HG03159 (cell line): ENCODE measurements around the gene MCM8.

ENCODE experiments used
- ATAC-seq: cut with Tn5 transposase; IDR thresholded peaks from one replicate; pipeline ENCODE4 v1.9.1; 2021; ENCODE audit warnings: mild to moderate bottlenecking, moderate library complexity; ENCODE audit not compliant: unreplicated experiment

Gene MCM8

DNA sequence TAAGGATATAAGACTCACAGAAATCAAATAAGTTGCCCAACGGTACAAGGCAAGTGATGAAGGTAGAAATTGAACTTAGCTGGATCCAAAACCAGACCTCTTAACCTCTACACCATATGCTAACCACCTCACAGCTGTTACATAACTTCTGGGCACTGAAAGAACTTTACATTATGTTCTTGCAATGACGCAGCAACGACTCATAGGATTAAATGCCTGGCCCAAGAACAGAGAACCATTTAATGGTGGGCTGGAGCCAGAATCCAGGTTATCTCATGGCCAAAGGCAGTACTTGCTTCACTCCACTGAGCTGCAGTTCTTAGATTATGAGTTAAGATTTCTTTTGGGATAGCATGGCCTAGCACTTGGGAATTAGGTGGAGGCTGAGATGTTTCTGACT is 4.5 kb upstream of the MCM8 start:
- ATAC-seq, result no peak

DNA sequence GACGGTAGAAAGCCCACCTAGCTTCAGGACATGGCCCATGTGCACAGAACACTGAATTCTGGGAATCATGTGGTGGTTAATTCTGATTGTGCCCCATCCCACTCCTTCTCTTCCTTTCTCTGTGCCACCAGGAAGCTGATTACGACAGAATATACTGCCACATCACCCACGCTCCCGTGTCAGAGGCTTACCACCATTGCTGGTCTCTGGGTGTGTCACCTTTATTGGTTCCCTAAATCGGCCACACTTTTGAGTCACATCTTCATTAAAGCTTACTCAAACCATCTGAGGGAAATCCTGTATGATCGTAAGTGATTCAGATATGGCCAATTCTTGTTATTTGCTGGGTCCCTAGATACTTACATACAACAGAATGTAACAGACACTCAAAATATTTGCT is 3.2 kb upstream of the MCM8 start:
- ATAC-seq, result no peak

DNA sequence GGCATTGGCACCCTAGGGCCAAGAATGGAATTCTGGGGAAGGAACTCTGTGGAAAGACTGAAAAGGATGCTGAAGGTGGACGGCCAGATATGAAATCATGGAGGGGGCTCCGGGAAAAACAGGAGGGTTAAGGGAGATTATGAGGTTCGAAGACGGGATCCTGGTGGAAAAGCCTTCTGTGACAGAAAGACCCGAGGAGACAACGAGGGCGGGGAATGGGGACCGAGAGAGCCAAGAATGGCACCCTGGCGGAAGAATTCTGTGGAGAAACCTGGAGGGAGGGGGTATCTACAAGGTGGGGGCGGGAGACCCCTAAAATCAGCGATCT is 545 bp upstream of the MCM8 start:
- no peak for ATAC-seq

DNA sequence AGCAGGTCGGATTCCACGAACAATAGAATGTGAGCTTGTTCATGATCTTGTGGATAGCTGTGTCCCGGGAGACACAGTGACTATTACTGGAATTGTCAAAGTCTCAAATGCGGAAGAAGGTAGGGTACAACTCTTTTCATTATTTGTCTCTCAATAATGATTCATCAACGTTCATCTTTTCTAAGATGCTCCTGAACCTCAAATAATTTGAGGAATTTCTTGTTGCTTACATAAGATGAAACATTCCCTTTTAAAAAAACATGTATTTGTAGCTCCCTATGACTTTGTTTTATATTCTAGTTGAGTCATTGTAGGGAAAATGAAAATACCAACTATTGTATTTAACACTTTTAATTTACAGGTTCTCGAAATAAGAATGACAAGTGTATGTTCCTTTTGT is 17.0 kb downstream of the MCM8 start:
- no peak for ATAC-seq

DNA sequence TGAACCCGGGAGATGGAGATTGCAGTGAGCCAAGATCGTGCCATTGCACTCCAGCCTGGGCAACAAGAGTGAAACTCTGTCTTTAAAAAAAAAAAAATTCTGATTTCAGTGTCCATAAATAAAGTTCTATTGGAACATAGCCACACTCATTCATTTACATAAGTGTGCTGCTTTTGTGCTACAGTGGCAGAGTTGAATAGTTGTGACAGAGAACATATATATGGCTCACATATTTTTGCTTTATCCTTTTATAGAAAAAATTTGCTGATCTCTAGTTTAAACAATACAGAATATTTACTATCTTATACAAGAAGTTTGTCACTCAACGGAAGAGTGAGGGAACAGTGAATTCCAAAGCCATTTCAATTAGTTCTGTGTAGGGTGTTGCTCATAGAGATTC is 18.0 kb downstream of the MCM8 start:
- no peak for ATAC-seq

DNA sequence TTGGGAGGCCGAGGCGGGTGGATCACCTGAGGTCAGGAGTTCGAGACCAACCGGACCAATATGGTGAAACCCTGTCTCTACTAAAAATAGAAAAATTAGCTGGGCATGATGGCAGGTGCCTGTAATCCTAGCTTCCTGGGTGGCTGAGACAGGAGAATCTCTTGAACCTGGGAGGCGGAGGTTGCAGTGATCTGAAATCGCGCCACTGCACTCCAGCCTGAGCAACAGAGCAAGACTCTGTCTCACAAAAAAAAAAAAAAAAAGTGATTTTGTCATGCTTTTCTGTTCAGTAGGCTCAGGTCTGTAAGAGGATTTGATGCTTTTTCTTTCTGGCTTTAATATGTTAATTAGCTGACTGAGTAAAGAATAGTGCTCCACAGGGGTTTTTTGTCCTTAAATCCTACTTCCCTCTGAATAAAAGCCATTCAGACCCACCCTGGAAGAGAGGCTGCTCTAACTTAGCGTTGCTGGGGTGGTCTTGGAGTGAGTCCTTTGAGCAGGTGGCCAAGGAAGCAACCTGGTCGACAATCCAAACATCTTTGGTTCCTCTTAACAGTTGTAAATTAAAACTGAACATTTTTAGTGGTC is 19.0 kb downstream of the MCM8 start:
- no peak for ATAC-seq

DNA sequence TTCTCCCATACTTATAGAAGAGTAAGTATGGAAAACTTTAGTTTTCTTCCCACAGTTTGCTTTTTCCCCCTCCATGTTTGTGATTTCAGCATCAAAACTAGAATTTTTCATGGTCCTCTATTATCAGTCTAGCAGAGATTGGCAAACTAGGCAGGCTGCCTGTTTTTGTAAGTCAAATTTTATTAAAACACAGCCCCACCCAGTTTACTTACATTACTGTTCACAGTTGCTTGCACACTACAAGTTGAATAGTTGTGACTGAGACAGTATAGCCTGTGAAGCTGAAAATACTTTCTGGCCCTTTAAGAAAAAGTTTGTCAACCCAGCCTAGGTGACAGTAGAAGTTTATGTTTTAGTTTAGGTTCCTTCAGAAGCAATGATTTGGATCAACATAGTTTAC is 19.5 kb downstream of the MCM8 start:
- no peak for ATAC-seq

DNA sequence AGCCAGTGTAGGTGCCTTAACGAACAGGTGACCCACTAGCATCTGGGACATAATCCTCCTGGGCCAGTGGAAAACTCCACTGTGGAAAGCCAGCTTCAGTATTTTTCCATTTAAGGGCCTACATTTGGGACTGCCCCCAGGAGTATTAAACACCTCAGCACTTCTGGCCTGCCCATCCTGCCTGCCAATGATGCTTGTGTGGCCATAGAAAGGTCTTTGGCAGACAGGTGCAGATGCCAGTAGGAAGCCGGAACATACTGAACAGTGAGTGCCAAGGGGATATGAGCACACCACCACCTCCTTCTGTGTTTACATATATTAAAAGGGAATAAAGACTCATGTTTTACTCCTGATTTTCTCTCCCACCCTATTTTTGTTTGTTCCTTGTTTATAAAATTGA is 19.9 kb downstream of the MCM8 start:
- ATAC-seq, result no peak

DNA sequence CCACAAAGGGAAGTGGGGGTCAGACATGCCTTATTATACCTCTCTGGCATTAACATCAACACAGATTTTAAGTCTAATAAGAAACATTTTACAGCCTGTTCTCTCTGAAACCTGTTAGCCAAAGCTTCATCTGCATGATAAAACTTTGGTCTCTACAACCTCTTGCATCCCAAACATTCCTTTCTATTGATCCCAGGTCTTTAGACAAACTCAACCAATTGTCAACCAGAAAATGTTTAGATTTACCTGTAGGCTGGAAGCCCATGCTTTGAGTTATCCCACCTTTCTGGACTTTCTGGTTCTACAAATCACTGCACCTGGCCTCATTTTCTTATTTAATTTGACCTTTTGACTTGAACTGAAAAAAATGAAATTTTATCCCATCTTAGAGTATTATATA is 20.8 kb downstream of the MCM8 start:
- no peak for ATAC-seq

DNA sequence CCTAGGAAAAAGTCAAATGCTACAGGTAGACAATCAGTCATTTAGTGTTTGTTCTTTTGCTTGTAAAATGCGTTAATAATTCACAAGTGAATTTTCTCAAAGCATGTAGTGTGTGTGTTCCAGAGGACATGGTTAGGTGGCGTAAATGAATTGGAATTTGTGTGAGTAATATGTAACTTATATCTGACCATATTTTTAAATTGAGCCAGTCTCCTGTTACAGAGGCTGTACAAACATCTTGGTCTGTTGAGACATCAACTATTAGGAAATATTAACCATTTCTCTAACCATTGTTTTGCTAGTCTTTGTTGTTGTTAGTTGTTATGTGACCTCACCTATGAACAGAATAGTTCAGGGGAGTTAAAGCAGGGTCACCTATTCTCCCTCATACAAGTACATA is 22.7 kb downstream of the MCM8 start:
- no peak for ATAC-seq

DNA sequence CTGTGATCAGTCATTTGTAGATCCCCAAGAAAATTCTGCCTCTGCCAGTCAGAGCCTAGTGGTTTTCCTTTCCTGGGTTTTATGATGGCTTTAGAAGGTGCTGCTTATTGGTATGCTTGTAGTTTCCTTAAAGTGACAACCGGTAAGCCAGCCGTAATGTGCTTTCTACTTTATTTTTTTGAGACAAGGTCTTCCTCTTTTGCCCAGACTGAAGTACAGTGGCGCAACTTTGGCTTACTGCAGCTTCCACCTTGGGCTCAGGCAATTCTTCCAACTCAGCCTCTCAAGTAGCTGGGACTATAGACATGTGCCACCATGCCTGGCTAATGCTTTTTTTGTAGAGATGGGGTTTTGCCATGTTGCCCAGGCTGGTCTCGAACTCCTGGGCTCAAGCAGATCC is 23.5 kb downstream of the MCM8 start:
- no peak for ATAC-seq

DNA sequence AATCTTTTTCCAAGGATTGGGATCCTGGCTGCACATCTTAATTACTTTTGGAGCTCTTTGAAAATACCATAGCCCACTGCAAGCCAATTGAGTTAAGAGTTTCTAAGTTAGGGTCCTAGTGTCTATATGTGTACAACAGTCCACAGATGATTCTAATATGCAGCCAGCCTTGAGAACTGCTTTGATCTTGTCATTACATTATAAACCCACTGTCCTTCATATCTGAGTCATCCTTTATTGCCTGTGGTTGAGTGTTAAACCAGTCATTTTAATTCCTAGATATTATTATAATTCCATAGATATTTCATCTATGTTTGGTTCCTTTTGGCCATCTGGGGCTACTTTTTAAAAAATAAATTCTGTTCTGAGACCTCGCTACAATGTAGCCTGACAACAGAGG is 24.1 kb downstream of the MCM8 start:
- no peak for ATAC-seq

DNA sequence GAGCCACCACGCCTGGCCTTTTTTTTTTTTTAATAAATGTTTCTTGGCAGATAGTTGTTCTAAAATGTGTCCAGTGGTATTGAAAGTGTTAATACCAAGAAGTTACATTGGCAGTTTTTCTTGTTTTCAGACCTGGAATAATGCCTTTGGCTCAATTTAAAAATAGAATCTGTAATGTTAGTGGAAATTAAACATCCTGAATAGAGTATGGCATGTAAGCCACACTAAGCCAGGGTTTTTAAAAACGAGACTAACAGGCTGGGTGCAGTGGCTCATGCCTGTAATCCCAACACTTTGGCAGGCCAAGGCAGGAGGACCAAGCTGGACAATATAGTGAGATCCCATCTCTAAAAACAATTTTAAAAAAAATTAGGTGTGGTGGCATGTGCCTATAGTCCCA is 25.3 kb downstream of the MCM8 start:
- no peak for ATAC-seq

DNA sequence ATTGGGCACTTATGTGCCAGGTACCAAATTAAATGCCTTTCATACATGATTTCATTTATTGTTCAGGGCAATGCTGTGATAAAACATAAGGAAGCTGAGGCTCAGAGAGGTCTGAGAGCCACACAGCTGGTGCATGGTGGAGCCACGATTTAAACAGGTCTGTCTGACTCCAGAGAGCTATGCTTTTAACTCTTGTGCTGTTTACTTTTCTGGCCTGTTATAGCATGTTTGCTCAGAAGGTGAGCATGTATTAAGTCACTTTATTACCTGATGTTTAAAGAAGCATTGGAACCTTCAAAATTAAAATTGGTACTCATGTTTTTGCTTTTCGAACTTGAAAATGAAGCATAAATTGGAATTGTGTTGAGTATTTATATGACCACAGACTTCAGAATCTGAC is 26.8 kb downstream of the MCM8 start:
- ATAC-seq, result no peak

DNA sequence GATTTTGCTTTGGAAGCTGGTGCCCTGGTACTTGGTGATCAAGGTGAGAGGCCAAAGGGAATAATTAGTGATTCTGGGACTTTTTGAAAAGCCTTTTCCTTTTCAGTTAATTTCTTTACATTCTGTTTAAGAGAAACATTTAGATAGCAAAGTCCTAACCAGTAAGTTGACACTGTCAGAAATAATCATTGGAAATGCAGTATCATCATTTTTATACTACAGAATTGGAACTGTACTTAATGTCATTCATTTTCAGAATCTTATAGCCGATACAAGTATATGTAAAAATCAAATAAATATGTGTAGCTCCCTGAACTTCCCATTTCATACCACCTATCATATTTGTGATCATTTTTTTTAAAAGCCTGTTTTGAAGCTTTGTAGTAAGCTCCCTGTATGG is 27.5 kb downstream of the MCM8 start:
- no peak for ATAC-seq

DNA sequence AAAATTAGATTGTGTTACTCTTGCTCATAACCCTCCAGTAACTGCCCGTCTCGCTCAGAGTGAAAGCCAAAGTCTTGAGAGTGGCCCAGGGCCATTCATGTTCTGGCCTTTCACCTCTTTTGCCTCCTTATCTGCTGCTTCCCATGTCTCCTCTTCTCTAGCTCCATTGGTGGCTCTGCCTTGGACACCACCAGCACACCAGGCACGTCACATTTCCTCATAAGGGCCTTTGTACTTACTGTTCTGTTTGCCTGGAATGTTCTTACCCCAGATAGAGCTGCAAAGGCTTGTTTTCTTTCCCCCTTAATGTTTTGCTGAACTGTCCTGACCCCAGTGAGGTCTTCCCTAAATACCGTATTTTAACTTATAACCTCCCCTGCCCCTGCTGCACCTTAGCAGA is 29.3 kb downstream of the MCM8 start:
- no peak for ATAC-seq

DNA sequence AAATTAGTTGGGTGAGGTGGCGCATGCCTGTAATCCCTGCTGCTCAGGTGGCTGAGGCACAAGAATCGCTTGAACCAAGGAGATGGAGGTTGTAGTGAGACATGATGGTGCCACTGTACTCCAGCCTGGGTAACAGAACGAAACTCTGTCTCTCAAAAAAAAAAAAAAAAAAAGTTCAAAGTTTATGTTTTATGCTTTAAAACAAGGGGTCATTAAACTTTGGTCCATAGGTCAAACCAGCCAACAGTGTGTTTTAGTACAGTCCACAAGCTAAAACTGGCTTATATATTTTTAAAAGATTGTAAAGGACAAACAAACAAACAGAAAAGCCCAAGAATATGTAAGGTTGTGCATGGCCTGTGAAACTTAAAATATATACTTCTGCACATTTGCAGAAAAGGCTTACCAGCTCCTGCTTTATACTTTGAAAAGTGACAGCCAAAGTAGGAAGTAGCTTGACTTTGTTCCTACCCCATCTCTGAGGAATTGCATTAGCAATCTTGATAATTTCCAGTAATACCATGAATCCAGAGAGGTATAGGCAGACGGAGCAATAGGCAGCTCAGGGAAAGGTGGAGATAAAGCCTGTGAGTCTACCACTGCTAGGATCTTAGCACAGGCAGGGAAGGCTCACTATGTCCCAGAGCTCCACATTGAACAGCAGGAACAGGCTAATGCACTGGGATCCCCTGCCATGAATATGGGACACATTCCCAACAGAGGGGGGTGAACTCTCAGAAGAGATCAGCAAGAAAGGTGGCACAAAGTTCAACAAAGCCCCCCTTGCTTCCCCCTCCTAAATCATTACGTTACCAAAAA is 30.5 kb downstream of the MCM8 start:
- no peak for ATAC-seq

DNA sequence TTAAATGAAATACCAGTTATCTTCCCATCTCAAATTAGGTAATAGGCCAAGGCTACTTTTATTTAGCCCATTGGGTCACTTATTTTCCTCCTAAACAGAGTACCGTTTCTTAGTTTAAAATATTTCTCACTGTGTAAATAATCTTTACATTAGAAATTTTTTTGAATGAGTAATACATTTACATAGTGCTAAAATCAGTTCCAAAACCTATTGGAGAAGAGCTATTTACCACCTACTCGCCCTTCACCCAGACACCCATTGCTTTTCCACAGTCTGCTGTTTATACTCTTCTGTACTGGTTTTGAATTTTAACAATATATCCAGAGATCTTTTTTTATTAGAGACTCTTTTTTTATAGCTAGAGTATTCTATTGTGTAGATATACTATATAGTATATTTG is 36.9 kb downstream of the MCM8 start:
- ATAC-seq, result no peak

DNA sequence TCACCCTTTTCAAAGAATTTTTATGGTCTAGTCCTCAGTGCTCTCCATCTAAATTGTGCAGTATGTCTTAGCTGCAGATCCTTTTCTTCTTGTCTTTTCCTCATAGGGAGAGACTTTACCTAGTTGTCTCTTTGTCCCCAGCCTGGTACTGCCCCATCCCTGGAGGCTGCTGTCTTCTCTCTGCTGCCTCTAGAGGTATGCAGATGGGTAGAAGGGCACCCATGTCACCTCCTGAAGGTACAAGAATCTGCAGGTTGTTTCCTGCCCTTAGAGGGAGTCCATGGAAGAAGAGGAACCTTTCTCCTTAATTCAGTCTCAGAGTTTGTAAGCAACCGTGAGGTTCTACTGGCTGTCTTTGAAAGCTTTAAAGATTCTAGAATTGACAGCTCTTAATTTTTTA is 39.1 kb downstream of the MCM8 start:
- ATAC-seq, result no peak

DNA sequence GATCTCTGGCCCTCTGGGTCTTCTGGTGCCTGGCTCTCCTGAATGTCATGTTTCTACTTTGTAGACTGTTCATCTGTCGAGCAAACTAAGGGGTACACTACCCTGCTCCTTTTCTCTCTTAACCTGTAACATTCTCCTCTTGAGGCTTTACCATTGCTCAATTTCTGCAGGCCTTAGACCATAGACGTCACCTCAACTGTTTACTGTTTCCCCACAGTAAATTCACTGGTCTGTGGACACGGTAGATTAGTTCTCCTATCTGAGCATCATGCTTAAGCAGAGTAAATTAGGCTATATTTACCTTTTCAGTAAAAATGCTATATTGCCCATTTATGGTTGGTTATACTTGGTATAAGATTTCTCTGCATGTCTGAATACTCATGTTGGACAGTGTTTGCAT is 40.5 kb downstream of the MCM8 start:
- ATAC-seq, result no peak

DNA sequence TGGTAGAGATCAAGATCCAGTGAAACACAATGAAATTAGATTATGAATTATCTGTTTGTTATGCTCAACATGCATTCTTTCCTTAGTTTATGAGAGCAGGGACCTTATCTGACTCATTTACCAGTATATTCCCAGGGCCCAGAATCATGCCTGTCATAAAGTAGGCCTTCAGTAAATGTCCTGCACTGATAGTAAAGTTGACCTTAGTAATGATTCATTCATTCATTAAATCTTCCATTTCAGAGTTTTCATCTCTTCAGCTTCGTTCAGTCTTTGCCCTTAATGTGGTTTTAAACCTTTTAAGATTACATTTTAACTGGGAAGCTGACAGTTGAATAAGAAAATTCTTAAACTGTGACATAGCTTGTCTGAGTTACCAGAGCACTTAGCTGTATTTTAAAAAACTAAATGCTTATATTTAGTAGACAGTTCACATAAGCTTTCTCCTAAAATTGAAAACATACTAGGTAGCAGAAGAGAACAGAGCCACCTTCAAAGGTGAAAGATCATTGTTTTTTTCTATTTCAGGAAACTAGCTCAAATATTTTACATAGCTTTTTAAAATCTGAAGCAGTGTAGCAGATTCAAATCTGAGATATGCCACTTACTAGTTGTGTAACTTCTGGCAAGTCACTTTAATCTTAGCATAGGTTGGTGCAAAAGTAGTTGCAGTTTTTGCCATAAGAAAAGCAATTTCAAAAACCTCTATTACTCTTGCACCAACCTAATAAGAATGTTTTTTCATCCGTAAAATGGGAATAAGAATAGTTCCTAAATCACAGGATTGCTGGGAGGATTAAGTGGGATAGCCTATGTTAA is 41.4 kb downstream of the MCM8 start:
- no peak for ATAC-seq

DNA sequence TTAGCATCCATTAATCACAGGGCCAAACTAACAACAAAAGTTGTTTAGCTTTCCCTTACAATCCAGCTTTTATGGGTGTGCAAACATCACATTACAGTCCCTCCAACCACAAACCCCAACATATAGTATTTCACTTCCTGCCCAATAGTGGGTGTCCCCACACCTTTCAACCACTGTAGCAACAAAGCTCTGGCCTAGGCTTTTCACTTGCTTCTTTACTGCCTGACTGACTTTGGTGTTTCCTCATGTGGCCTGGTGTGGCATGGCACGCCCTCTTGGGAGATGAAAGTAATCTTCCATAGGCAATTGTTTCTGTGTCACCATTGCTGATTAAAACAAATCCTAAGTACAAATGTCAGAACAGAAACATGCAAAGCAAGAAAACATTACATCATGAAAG is 46.3 kb downstream of the MCM8 start:
- ATAC-seq, result peak; percentile 96
